ENCODE measurements around the gene NENF.

Gene NENF

DNA sequence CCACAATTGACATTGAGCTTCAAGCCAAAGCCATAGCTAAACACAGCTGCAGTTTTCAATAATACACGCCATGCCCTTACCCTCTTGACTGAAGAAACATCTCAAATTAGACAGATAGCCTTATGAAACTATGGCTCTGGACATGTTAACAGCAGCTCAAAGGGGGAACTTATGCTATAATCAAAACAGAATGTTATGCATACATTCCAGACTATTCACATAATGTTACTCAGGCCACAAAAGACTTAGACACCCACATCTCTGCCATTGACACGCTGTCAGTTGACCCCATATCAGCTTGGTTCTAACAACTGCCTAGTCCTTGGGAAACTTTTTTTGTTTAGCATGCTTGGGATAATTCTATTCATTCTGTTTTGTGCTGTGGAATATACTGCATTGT, 2.3 kb upstream of the NENF start:
- ChIA-PET POLR2A (interaction anchor here (0.6 to 1.6 kb wide), 3 partner anchors 16 to 395 kb away, joined by 3 to 4 read pairs (median 3); partner anchors contain the start of genes DTL, INTS7 and PACC1), CTCF (interaction anchor here (0.6 to 1.0 kb wide), 4 partner anchors 25 to 1657 kb away, joined by 3 read pairs; no protein-coding TSS in a partner anchor)
- no peak for DNase-seq (ENCODE audit: extremely low spot score)
- TF ChIP-seq FOXM1 (IDR thresholded peaks at IDR 0.05; ENCODE audit: borderline replicate concordance) (no peak), HDGF (IDR thresholded peaks at IDR 0.05; ENCODE audit: borderline replicate concordance) (no peak), LEF1 (IDR thresholded peaks at IDR 0.05; ENCODE audit: borderline replicate concordance) (no peak)
- TF ChIP-seq, protein P1, sequence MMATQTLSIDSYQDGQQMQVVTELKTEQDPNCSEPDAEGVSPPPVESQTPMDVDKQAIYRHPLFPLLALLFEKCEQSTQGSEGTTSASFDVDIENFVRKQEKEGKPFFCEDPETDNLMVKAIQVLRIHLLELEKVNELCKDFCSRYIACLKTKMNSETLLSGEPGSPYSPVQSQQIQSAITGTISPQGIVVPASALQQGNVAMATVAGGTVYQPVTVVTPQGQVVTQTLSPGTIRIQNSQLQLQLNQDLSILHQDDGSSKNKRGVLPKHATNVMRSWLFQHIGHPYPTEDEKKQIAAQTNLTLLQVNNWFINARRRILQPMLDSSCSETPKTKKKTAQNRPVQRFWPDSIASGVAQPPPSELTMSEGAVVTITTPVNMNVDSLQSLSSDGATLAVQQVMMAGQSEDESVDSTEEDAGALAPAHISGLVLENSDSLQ (IDR thresholded peaks at IDR 0.05) = no peak

DNA sequence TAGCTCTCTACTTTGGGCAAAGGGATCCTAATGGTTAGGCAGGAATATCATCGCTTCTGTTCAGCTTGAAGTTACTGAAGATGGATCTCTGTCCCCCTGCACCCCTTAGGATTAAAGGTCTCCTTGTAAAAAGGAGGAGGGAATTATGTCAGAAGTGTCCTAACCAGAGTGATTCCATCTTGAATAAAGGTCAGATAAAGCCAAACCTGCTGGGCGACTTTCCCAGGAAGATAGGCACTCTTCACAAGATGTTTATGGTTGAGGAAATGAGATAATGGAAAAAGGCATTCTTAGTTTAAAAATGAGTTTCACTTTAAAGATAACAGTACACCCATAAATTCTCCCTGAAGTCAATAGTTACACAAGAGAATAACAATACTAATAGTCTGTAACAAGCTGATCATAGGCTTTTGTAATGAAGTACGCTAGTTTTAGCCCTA, 1.7 kb upstream of the NENF start:
- no peak for TF ChIP-seq NFRKB (IDR thresholded peaks at IDR 0.05)
- no peak for TF ChIP-seq ARNT (IDR thresholded peaks at IDR 0.05)
- no peak for TF ChIP-seq FOXM1 (IDR thresholded peaks at IDR 0.05; ENCODE audit: borderline replicate concordance)
- TF ChIP-seq ZNF384 (IDR thresholded peaks at IDR 0.05) = no peak
- TF ChIP-seq CTBP1 (IDR thresholded peaks at IDR 0.05; ENCODE audit: borderline replicate concordance) = no peak
- TF ChIP-seq TARDBP (IDR thresholded peaks at IDR 0.05) = no peak
- no peak for TF ChIP-seq SUZ12 (IDR thresholded peaks at IDR 0.05)
- TF ChIP-seq, protein P1 (IDR thresholded peaks at IDR 0.05) = no peak
- POLR2A ChIA-PET = interaction anchor here (0.6 to 0.7 kb wide), 2 partner anchors 25 to 395 kb away, joined by 3 read pairs; partner anchors contain the start of genes DTL and INTS7
- CTCF ChIA-PET = interaction anchor here (0.8 to 1.0 kb wide), 2 partner anchors 25 to 366 kb away, joined by 3 read pairs; no protein-coding TSS in a partner anchor
- no peak for DNase-seq (ENCODE audit: extremely low spot score)

DNA sequence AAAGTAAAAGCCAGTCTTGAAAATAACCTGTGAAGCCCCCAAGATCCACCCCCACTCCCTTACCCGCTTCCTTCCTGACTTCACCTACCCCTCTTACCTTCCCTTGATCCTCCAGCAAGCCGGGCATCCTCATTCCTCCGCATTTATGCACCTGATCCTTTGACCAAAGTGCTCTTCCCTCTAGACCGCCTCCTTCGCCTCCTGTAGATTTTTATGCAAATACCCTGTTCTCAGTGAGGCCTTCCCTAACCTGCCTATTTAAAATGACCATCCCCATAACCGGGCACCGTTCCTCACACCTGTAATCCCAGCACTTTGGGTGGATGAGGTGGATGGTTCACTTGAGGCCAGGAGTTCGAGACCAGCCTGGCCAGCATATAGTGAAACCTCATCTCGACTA, 1.1 kb upstream of the NENF start:
- ChIA-PET CTCF (interaction anchor here (1.8 kb wide), 1 partner anchor 24 kb away, joined by 7 read pairs; no protein-coding TSS in a partner anchor), POLR2A (interaction anchor here (1.6 kb wide), 1 partner anchor 18 kb away, joined by 5 read pairs; the partner anchor contains the start of gene PACC1)
- no peak for DNase-seq (ENCODE audit: extremely low spot score)
- TF ChIP-seq LEF1 (IDR thresholded peaks at IDR 0.05; ENCODE audit: borderline replicate concordance) (no peak), SUZ12 (IDR thresholded peaks at IDR 0.05) (no peak), NFRKB (IDR thresholded peaks at IDR 0.05) (no peak), FOXA1 (IDR thresholded peaks at IDR 0.05) (no peak), TARDBP (IDR thresholded peaks at IDR 0.05) (no peak), FOXK2 (IDR thresholded peaks at IDR 0.05) (no peak), SP1 (IDR thresholded peaks at IDR 0.05) (no peak)
- TF ChIP-seq, protein P1 (IDR thresholded peaks at IDR 0.05) = no peak

DNA sequence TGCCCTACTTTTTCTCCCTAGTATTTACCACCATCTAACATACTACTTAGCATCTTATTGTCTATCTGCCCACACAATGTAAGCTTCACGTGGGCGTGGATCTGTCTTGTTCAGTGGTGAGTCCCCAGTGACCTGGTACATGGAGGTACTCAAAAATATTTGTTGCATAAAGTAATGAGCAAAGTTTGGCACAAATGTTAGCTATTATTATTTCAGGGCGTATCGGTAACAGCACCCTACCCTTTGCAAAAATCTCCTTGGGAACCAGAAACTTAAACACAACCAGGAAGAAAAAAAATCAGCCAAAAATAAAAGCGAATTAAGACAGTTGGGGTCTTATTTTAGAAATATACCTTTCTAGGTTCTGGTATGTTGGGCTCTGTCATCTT, 454 bp upstream of the NENF start:
- POLR2A ChIA-PET = interaction anchor here (0.6 to 1.6 kb wide), 3 partner anchors 15 to 18 kb away, joined by 3 to 5 read pairs (median 3); partner anchors contain the start of gene PACC1
- TF ChIP-seq ARNT (IDR thresholded peaks at IDR 0.05) (no peak), NFRKB (IDR thresholded peaks at IDR 0.05) (no peak), ZNF384 (IDR thresholded peaks at IDR 0.05) (no peak), TARDBP (IDR thresholded peaks at IDR 0.05) (no peak), FOXK2 (IDR thresholded peaks at IDR 0.05) (no peak), FOXM1 (IDR thresholded peaks at IDR 0.05; ENCODE audit: borderline replicate concordance) (no peak), CTBP1 (IDR thresholded peaks at IDR 0.05; ENCODE audit: borderline replicate concordance) (no peak), HDGF (IDR thresholded peaks at IDR 0.05; ENCODE audit: borderline replicate concordance) (no peak), L3MBTL2 (conservative IDR thresholded peaks at IDR 0.05) (no peak; the same call in 1 of the 2 replicates), SP1 (IDR thresholded peaks at IDR 0.05) (no peak), FOXA1 (IDR thresholded peaks at IDR 0.05) (no peak)
- TF ChIP-seq, protein P1 (IDR thresholded peaks at IDR 0.05) = no peak
- CTCF ChIA-PET = interaction anchor here (0.6 to 1.8 kb wide), 2 partner anchors 24 to 327 kb away, joined by 3 to 7 read pairs; no protein-coding TSS in a partner anchor
- DNase-seq (ENCODE audit: extremely low spot score) = no peak

DNA sequence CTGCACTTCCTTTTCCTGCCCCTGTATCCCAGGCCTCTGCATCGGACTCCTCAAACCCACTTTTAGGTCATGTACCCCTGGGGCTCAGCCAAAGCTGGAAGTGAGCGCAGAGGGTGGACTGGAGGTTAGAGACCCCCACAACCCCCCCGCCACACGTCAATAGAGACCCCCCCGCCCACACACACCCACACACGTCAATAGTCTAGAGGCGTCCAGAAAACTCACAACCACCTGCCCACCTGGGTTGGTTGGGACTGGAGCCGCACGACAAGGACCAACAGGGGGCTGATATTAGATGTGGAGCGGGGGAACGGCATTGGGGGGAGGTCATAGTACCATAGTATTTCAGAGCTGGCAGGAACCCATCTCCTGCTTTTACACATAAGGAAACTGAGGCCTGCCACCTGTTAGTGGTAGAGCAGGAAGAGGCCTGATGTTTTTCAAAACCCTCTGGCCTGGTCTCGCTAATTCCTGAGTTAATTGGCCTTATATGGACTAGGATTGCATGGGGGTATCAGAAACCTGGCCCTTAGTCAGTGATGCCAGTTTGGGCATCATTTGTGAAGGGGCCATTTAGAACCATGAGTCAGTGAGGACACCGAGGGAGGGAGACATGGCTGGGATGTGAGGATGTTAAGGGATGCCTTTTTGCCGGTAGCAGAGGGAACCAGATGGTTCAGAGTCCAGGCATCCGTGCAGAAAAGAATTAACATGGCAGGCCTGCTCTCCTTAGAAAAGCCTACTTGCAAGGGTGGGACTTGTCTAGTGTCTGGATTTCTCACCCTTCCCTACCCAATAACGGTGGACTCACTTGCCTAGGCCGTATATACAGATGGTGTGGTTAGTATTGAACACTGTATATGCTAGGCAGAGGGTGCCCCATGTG, 1.1 kb downstream of the NENF start:
- CTCF ChIA-PET = interaction anchor here (1.3 to 1.8 kb wide), 2 partner anchors 22 kb away, joined by 3 to 7 read pairs; no protein-coding TSS in a partner anchor
- DNase-seq (ENCODE audit: extremely low spot score) = no peak

More for the DNA sequence above, 1.1 kb downstream of the NENF start:
- POLR2A ChIA-PET = interaction anchor here (1.3 to 1.6 kb wide), 2 partner anchors 17 to 20 kb away, joined by 3 to 5 read pairs; partner anchors contain the start of gene PACC1
- TF ChIP-seq L3MBTL2 (conservative IDR thresholded peaks at IDR 0.05) (no peak), TARDBP (IDR thresholded peaks at IDR 0.05) (no peak), FOXM1 (IDR thresholded peaks at IDR 0.05; ENCODE audit: borderline replicate concordance) (no peak), SUZ12 (IDR thresholded peaks at IDR 0.05) (no peak), LEF1 (IDR thresholded peaks at IDR 0.05; ENCODE audit: borderline replicate concordance) (no peak), BHLHE40 (IDR thresholded peaks at IDR 0.05; ENCODE audit: borderline replicate concordance) (no peak), FOXK2 (IDR thresholded peaks at IDR 0.05) (no peak), CTBP1 (IDR thresholded peaks at IDR 0.05; ENCODE audit: borderline replicate concordance) (no peak), ZNF384 (IDR thresholded peaks at IDR 0.05) (no peak)
- TF ChIP-seq, protein P1 (IDR thresholded peaks at IDR 0.05) = no peak

Data from HEK293T (cell line).